ENCODE data around the gene C1QTNF2. TPM values are rescaled to one million over a fixed set of nuclear protein-coding genes. Genes with fewer than 3 reads are reported as not detected.

The C1QTNF2 gene
- total RNA-seq, 4 donors from 2014 or later: 0.09 to 0.65 TPM; not detected in 2

GRCh38 chr5:160382346-160382745, 11.9 kb upstream of the C1QTNF2 start:
- DNase-seq (no peak), ATAC-seq (no peak)
- in situ Hi-C loops (cut with MboI; ENCODE audit: low sequenced_read_pairs in 4 of 4): no loop called here
- H3K9me3 ChIP-seq: no peaks in the 10 kb centered on the region
- peaks cover 0 to 2% of the 10 kb centered on the region in 2 donors for H3K4me1 ChIP-seq
- no peaks in the 10 kb centered on the region for H3K36me3 ChIP-seq
- no peak overlapping the region for H3K4me3 ChIP-seq
- H3K27ac ChIP-seq: no peak overlapping the region
- TF ChIP-seq CTCF (IDR thresholded peaks at IDR 0.05 in 4 of 5, conservative IDR thresholded peaks at IDR 0.05 in 1 of 5): no peak
- no peak for TF ChIP-seq POLR2A (IDR thresholded peaks at IDR 0.05)
- intact Hi-C loops (cut with DNase I; ENCODE audit: low total_unique reads): no loop called here
- H3K27me3 ChIP-seq: no peaks in the 10 kb centered on the region

GRCh38 chr5:160380041-160380440, 9.6 kb upstream of the C1QTNF2 start:
- Histone ChIP-seq H3K27me3 (no peaks in the 10 kb centered on the region), H3K36me3 (no peaks in the 10 kb centered on the region), H3K27ac (no peak overlapping the region), H3K9me3 (no peaks in the 10 kb centered on the region), H3K4me1 (peaks cover 0 to 2% of the 10 kb centered on the region in 2 donors), H3K4me3 (no peak overlapping the region)
- in situ Hi-C loops (cut with MboI; ENCODE audit: low sequenced_read_pairs in 4 of 4) (no loop called here), intact Hi-C loops (cut with DNase I; ENCODE audit: low total_unique reads) (no loop called here)
- no peak for TF ChIP-seq POLR2A (IDR thresholded peaks at IDR 0.05)
- TF ChIP-seq CTCF (IDR thresholded peaks at IDR 0.05 in 4 of 5, conservative IDR thresholded peaks at IDR 0.05 in 1 of 5): no peak
- DNase-seq: no peak
- no peak for ATAC-seq

GRCh38 chr5:160379511-160379910, 9.1 kb upstream of the C1QTNF2 start:
- H3K4me1 ChIP-seq: peaks cover 0 to 2% of the 10 kb centered on the region in 2 donors
- no peaks in the 10 kb centered on the region for H3K27me3 ChIP-seq
- TF ChIP-seq CTCF (IDR thresholded peaks at IDR 0.05 in 4 of 5, conservative IDR thresholded peaks at IDR 0.05 in 1 of 5) (no peak), POLR2A (IDR thresholded peaks at IDR 0.05) (no peak)
- H3K4me3 ChIP-seq: no peak overlapping the region
- in situ Hi-C loops (cut with MboI; ENCODE audit: low sequenced_read_pairs in 4 of 4) (no loop called here), intact Hi-C loops (cut with DNase I; ENCODE audit: low total_unique reads) (no loop called here)
- H3K27ac ChIP-seq: no peak overlapping the region
- no peaks in the 10 kb centered on the region for H3K9me3 ChIP-seq
- no peak for ATAC-seq
- H3K36me3 ChIP-seq: no peaks in the 10 kb centered on the region
- no peak for DNase-seq

- peaks cover 0 to 2% of the 10 kb centered on the region in 2 donors for H3K4me1 ChIP-seq
- no peaks in the 10 kb centered on the region for H3K9me3 ChIP-seq
- ATAC-seq (no peak), DNase-seq (no peak)
- no peak overlapping the region for H3K4me3 ChIP-seq
- no peaks in the 10 kb centered on the region for H3K36me3 ChIP-seq
- no peak overlapping the region for H3K27ac ChIP-seq
- no peak for TF ChIP-seq CTCF (IDR thresholded peaks at IDR 0.05 in 4 of 5, conservative IDR thresholded peaks at IDR 0.05 in 1 of 5)
- TF ChIP-seq POLR2A (IDR thresholded peaks at IDR 0.05): no peak
- in situ Hi-C loops (cut with MboI; ENCODE audit: low sequenced_read_pairs in 4 of 4): no loop called here
- no peaks in the 10 kb centered on the region for H3K27me3 ChIP-seq
- intact Hi-C loops (cut with DNase I; ENCODE audit: low total_unique reads): no loop called here
Measured at GRCh38 chr5:160378330-160378729, 7.9 kb upstream of the C1QTNF2 start.

GRCh38 chr5:160377651-160378050, 7.2 kb upstream of the C1QTNF2 start:
- TF ChIP-seq CTCF (IDR thresholded peaks at IDR 0.05 in 4 of 5, conservative IDR thresholded peaks at IDR 0.05 in 1 of 5): no peak
- TF ChIP-seq POLR2A (IDR thresholded peaks at IDR 0.05): no peak
- in situ Hi-C loops (cut with MboI; ENCODE audit: low sequenced_read_pairs in 4 of 4): no loop called here
- no peak overlapping the region for H3K4me3 ChIP-seq
- no peak for DNase-seq
- H3K9me3 ChIP-seq: no peaks in the 10 kb centered on the region
- H3K4me1 ChIP-seq: peaks cover 0 to 2% of the 10 kb centered on the region in 2 donors
- no peak overlapping the region for H3K27ac ChIP-seq
- intact Hi-C loops (cut with DNase I; ENCODE audit: low total_unique reads): no loop called here
- H3K27me3 ChIP-seq: no peaks in the 10 kb centered on the region
- no peak for ATAC-seq
- no peaks in the 10 kb centered on the region for H3K36me3 ChIP-seq

Data from gastrocnemius medialis (tissue), 4 donors.